ENCODE measurements around the gene GSG1L.

The GSG1L gene

DNA sequence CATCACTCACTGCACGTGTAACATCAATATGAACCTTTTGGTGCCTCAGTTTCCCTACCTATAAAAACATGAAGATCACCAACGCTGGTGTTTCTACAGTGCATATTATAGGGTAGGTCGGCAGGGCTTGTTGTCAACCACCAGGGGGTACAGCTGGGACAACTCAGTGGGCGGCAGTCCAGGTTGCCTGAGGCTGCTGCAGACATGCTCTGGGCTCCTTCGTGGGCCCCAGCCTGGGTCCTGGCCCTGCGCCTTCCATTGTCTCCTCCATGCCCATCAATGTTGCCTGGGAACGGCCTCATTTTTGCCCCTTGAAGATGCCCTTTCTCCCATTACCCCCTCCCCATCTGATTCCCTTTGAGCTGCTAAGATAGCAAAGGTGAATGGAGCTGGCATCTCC, 89.8 kb downstream of the GSG1L start:
- TF ChIP-seq, protein P1, sequence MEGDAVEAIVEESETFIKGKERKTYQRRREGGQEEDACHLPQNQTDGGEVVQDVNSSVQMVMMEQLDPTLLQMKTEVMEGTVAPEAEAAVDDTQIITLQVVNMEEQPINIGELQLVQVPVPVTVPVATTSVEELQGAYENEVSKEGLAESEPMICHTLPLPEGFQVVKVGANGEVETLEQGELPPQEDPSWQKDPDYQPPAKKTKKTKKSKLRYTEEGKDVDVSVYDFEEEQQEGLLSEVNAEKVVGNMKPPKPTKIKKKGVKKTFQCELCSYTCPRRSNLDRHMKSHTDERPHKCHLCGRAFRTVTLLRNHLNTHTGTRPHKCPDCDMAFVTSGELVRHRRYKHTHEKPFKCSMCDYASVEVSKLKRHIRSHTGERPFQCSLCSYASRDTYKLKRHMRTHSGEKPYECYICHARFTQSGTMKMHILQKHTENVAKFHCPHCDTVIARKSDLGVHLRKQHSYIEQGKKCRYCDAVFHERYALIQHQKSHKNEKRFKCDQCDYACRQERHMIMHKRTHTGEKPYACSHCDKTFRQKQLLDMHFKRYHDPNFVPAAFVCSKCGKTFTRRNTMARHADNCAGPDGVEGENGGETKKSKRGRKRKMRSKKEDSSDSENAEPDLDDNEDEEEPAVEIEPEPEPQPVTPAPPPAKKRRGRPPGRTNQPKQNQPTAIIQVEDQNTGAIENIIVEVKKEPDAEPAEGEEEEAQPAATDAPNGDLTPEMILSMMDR (IDR thresholded peaks at IDR 0.05; ENCODE audit: control insufficient read depth, insufficient read depth, low read depth, low read length, missing control alignments), result no peak
- no peak overlapping the region for H3K4me3 ChIP-seq (ENCODE audit: control insufficient read depth, low read depth, low read length)
- DNase-seq (ENCODE audit: low read depth), result no peak

DNA sequence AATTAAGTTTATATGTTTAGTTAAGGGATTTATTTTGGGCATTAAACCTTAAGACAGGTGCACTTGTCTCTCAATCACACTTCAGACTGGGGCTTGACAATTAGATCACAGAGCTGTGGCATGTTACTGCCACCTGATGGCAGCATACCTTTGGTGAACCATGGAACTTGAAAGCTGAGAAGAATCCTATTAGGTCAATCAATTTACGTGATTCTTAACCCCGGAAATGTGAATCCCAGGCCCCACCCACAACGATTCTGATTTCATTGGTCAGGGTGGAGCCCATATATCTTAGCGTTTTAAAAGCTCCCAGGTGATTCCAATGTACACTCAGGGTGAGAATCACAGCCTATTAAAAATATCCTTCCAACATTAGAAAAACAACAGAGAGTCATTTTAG, 91.0 kb downstream of the GSG1L start:
- no peak for DNase-seq (ENCODE audit: low read depth)
- TF ChIP-seq, protein P1 (IDR thresholded peaks at IDR 0.05; ENCODE audit: control insufficient read depth, insufficient read depth, low read depth, low read length, missing control alignments), result peak; percentile 64
- H3K4me3 ChIP-seq (ENCODE audit: control insufficient read depth, low read depth, low read length), result no peak overlapping the region

DNA sequence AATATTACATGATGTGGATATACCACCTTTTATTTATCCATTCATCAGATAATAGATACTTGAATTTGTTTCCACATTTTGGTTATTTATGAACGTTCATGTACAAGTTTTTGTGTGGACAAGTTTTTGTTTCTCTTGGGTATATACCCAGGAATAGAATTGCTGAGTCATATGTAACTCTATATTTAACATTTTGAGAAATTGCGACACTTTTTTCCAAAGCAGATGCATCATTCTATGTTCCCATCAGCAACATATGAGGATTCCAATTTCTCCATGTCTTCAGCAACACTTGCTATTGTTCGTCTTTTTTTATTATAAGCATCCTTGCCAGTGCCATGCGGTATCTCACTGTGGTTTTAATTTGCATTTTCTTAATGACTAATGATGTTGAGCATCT, 93.9 kb downstream of the GSG1L start:
- TF ChIP-seq, protein P1 (IDR thresholded peaks at IDR 0.05; ENCODE audit: control insufficient read depth, insufficient read depth, low read depth, low read length, missing control alignments), result no peak
- no peak for DNase-seq (ENCODE audit: low read depth)
- H3K4me3 ChIP-seq (ENCODE audit: control insufficient read depth, low read depth, low read length), result no peak overlapping the region

DNA sequence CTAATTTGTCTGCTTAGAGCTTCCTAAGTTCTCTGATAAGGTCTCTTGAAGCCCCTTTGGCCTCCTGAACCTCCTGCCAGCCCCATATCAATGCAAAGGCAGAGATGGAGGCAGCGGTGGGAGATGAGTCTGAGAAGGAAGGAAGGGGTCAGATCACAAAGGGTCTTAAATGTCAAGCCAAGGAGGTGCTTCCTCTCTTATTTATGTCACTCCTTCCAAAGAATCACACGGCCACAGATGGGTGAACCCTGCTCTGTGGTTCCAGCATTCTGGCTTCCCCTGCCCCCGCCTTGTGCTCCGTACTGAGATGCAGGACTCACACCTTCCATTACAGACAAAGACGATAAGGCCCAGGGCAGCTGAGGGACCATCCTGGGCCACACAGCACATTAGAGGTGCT, 96.3 kb downstream of the GSG1L start:
- no peak for DNase-seq (ENCODE audit: low read depth)
- TF ChIP-seq, protein P1 (IDR thresholded peaks at IDR 0.05; ENCODE audit: control insufficient read depth, insufficient read depth, low read depth, low read length, missing control alignments), result no peak

DNA sequence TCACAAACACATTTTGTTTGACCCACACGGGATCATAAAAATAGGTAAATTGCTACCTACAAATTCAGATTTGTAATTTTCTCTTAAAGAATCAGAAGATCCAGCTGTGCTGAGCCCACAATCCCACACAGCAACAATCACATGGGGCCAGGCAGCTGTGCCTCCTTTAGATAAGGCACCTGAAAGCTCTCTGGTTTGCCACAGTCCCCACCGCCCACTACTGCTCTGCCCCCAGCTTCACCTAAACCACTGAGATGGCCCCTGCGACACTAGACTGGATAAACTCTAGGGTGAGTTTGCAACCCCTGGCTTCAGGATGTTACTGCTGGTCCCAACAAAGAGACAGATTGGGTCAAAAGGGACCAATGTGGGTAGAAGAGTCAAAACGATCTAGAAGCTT, 96.8 kb downstream of the GSG1L start:
- no peak overlapping the region for H3K4me3 ChIP-seq (ENCODE audit: control insufficient read depth, low read depth, low read length)
- TF ChIP-seq, protein P1 (IDR thresholded peaks at IDR 0.05; ENCODE audit: control insufficient read depth, insufficient read depth, low read depth, low read length, missing control alignments), result no peak
- DNase-seq (ENCODE audit: low read depth), result no peak

More for the DNA sequence above, 96.3 kb downstream of the GSG1L start:
- H3K4me3 ChIP-seq (ENCODE audit: control insufficient read depth, low read depth, low read length), result no peak overlapping the region

DNA sequence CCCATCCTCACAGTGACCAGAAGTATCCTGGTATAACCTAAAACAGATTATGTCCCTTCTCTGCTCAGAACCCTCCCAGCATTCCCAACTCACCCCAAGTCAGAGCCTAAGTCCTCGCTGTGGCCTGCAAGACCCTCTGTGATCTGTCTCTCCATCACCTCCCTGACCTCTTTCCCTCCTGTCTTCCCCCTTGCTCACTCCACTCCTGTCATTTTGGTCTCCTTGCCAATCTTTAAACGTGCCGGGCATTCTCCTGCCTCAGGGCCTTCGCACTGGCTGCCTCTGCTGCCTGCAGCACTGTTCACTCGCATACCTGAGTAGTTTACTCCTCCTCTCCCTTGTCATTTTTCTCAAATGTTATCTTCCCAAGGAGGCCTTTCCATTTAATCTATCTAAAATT, 97.7 kb downstream of the GSG1L start:
- no peak for DNase-seq (ENCODE audit: low read depth)
- no peak overlapping the region for H3K4me3 ChIP-seq (ENCODE audit: control insufficient read depth, low read depth, low read length)
- TF ChIP-seq, protein P1 (IDR thresholded peaks at IDR 0.05; ENCODE audit: control insufficient read depth, insufficient read depth, low read depth, low read length, missing control alignments), result no peak

DNA sequence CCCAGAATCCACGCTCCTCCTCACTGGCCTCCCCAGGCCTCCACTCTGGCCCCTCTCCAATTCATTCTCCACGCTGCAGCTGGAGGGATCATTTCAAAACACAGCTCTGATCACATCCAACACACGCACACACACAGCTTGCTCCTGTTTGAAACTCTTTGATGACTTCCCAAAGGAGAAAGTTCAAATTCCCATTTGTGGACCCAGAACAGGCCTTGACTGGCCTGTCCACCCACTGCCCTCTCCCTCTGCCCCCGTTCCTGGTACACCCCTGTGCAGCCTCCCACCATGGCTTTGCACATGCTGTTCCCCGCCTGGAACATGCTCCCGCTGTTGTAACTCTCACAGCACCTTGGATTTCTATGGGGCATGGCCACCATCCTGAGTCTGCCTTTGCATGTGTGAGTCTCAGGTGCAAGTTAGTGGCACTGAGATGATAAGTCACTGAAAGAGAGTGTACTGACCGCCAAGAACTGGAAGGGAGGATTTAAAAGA, 100.0 kb downstream of the GSG1L start:
- DNase-seq (ENCODE audit: low read depth), result no peak
- H3K4me3 ChIP-seq (ENCODE audit: control insufficient read depth, low read depth, low read length), result no peak overlapping the region
- TF ChIP-seq, protein P1 (IDR thresholded peaks at IDR 0.05; ENCODE audit: control insufficient read depth, insufficient read depth, low read depth, low read length, missing control alignments), result no peak
